Astrocyte (in vitro differentiated cells and primary cell): ENCODE results near the gene ITGB1BP1. TPM values are rescaled to one million over a fixed set of nuclear protein-coding genes. Genes with fewer than 3 reads are reported as not detected.

Source experiments
- DNase-seq: peaks from one replicate; pipeline ENCODE4 v3.0.0-alpha.2; 2010; ENCODE audit warnings: low read depth
- FAIRE-seq: peaks from 2 replicates; lab custom pipeline; 2011; peaks lifted over from hg19 to GRCh38; lab: Jason Lieb, UNC
- H2AFZ ChIP-seq: 2 replicates; pipeline ENCODE4 v1.6.0; 2012; ENCODE audit warnings: low read depth, low read length, inconsistent platforms
- H3K27ac ChIP-seq: 2 replicates; pipeline ENCODE4 v1.5.1; 2011; ENCODE audit warnings: low read depth, low read length, inconsistent platforms
- H3K27me3 ChIP-seq: 2 replicates; pipeline ENCODE4 v1.6.0; 2011; ENCODE audit warnings: low read length, inconsistent platforms; ENCODE audit not compliant: insufficient read depth
- H3K36me3 ChIP-seq: 2 replicates; pipeline ENCODE4 v1.5.1; 2011; ENCODE audit warnings: low read length, inconsistent platforms; ENCODE audit not compliant: insufficient read depth
- H3K4me1 ChIP-seq: 2 replicates; pipeline ENCODE4 v1.5.1; 2011; ENCODE audit warnings: low read length, inconsistent platforms; ENCODE audit not compliant: insufficient read depth
- H3K4me2 ChIP-seq: 2 replicates; pipeline ENCODE4 v1.6.0; 2012; ENCODE audit warnings: low read length, inconsistent platforms
- H3K4me3 ChIP-seq: 2 replicates; pipeline ENCODE4 v1.5.1; 2011; ENCODE audit warnings: low read depth, mild to moderate bottlenecking, low read length, inconsistent platforms; ENCODE audit not compliant: insufficient read depth
- H3K79me2 ChIP-seq: 2 replicates; pipeline ENCODE4 v1.6.0; 2012; ENCODE audit warnings: mild to moderate bottlenecking, low read length, inconsistent platforms; ENCODE audit not compliant: insufficient read depth
- H3K9ac ChIP-seq: 2 replicates; pipeline ENCODE4 v1.6.0; 2012; ENCODE audit warnings: mild to moderate bottlenecking, low read length, inconsistent platforms
- H3K9me3 ChIP-seq: 2 replicates; pipeline ENCODE4 v1.5.1; 2012; ENCODE audit warnings: low read depth, mild to moderate bottlenecking, low read length, inconsistent platforms; ENCODE audit not compliant: insufficient read depth
- H4K20me1 ChIP-seq: 2 replicates; pipeline ENCODE4 v1.6.0; 2012; ENCODE audit warnings: low read length, inconsistent platforms; ENCODE audit not compliant: insufficient read depth
- H3K27ac Mint-ChIP-seq: one replicate; pipeline ENCODE4 v1.8.0; 2021; ENCODE audit warnings: mild to moderate bottlenecking, mixed read lengths; ENCODE audit not compliant: unreplicated experiment
- H3K27me3 Mint-ChIP-seq: one replicate; pipeline ENCODE4 v1.8.0; 2021; ENCODE audit warnings: low read depth, mixed read lengths; ENCODE audit not compliant: unreplicated experiment
- H3K36me3 Mint-ChIP-seq: one replicate; pipeline ENCODE4 v1.8.0; 2021; ENCODE audit warnings: low read depth, mixed read lengths; ENCODE audit not compliant: unreplicated experiment
- H3K4me1 Mint-ChIP-seq: one replicate; pipeline ENCODE4 v1.8.0; 2021; ENCODE audit warnings: low read depth, mixed read lengths; ENCODE audit not compliant: unreplicated experiment
- H3K4me3 Mint-ChIP-seq: one replicate; pipeline ENCODE4 v1.8.0; 2021; ENCODE audit warnings: mild to moderate bottlenecking, moderate library complexity, mixed read lengths; ENCODE audit not compliant: unreplicated experiment
- H3K9me3 Mint-ChIP-seq: one replicate; pipeline ENCODE4 v1.8.0; 2021; ENCODE audit warnings: mild to moderate bottlenecking, mixed read lengths; ENCODE audit not compliant: unreplicated experiment
- CTCF ChIP-seq: IDR thresholded peaks from 2 replicates; pipeline ENCODE4 v1.5.1; 2011; ENCODE audit warnings: low read depth, mild to moderate bottlenecking, inconsistent platforms, low read length, moderate library complexity; ENCODE audit not compliant: insufficient read depth
- EZH2 ChIP-seq: IDR thresholded peaks from 2 replicates; pipeline ENCODE4 v1.6.1; 2012; ENCODE audit warnings: mild to moderate bottlenecking, low read length, inconsistent platforms; ENCODE audit not compliant: insufficient read depth
- total RNA-seq: library from RNA; stranded (reverse); gene quantifications from 2 replicates; pipeline ENCODE4 v1.2.1, GENCODE V29; 2021

ITGB1BP1 gene
- total RNA-seq, 1 donor from 2014 or later = 126 TPM

GRCh38 chr2:9391961-9392720 is 31.2 kb downstream of the ITGB1BP1 start:
- Mint-ChIP-seq H3K27ac (no peak overlapping the region), H3K27me3 (no peaks in the 10 kb centered on the region), H3K4me1 (peaks cover 9% of the 10 kb centered on the region), H3K36me3 (peaks cover 40% of the 10 kb centered on the region), H3K4me3 (no peak overlapping the region), H3K9me3 (peaks cover 1% of the 10 kb centered on the region)
- Histone ChIP-seq H2AFZ (no peak overlapping the region), H3K27me3 (no peaks in the 10 kb centered on the region), H3K4me2 (no peak overlapping the region), H4K20me1 (no peaks in the 10 kb centered on the region), H3K4me3 (no peak overlapping the region), H3K27ac (no peak overlapping the region), H3K9ac (peak overlapping the region; percentile 31), H3K9me3 (no peaks in the 10 kb centered on the region), H3K4me1 (peaks cover 7% of the 10 kb centered on the region), H3K79me2 (no peaks in the 10 kb centered on the region), H3K36me3 (peaks cover 34% of the 10 kb centered on the region)
- TF ChIP-seq EZH2 (no peak), CTCF (no peak)
- no peak for FAIRE-seq
- DNase-seq = no peak

- H3K9me3 ChIP-seq = no peaks in the 10 kb centered on the region
- no peaks in the 10 kb centered on the region for H3K27me3 ChIP-seq
- DNase-seq (no peak), FAIRE-seq (no peak)
- no peak overlapping the region for H2AFZ ChIP-seq
- peaks cover 12% of the 10 kb centered on the region for H3K4me1 ChIP-seq
- no peak overlapping the region for H3K27ac ChIP-seq
- no peak overlapping the region for H3K9ac ChIP-seq
- no peaks in the 10 kb centered on the region for H3K79me2 ChIP-seq
- Mint-ChIP-seq H3K36me3 (peaks cover 41% of the 10 kb centered on the region), H3K4me1 (peaks cover 19% of the 10 kb centered on the region), H3K27me3 (no peaks in the 10 kb centered on the region), H3K4me3 (no peak overlapping the region), H3K9me3 (peaks cover 1% of the 10 kb centered on the region), H3K27ac (no peak overlapping the region)
- no peak overlapping the region for H3K4me3 ChIP-seq
- peaks cover 27% of the 10 kb centered on the region for H3K36me3 ChIP-seq
- H4K20me1 ChIP-seq = peaks cover 4% of the 10 kb centered on the region
- no peak for TF ChIP-seq CTCF
- TF ChIP-seq EZH2 = no peak
- no peak overlapping the region for H3K4me2 ChIP-seq
Measured at GRCh38 chr2:9390991-9391390, 32.3 kb downstream of the ITGB1BP1 start.
